SIG-M5 treated with dmso at 0.1 percent for 504 hours (cell line): ENCODE measurements around the gene RGS10.

Experiments
- DNase-seq: peaks from one replicate; lab custom pipeline; 2025; ENCODE audit not compliant: unreplicated experiment; lab: John Stamatoyannopoulos, UW

Gene RGS10

DNA sequence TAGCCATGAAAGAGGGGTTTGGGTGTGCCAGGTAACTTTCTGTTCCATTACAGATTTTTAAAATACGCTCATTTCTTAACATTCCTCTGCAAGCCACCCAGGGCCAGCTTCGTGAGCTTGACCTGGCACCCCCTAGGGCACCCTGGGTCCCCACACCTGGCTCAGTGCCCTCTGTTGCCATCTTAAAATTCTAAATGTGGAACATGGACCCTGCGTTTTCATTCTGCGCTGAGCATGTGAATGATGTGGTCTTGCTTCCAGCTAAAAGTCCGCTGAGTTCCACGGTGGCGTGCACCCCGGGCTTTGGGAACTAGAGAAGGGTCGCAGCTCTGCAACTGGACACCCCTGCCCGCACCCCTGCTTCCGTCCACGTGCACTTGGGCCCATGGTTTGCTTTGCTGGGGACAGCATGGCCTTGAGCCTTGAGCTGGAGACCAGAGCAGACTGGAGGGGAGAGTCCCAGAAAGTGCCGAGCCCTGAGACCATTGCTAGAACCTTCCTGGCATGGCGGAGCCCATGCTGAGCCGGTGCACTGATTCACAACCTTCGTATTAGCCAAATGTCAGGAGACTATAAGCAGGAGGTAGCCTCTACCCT, 91.1 kb downstream of the RGS10 start:
- DNase-seq: no peak

- no peak for DNase-seq
These were observed 91.8 kb downstream of the RGS10 start for GRCh38 chr10:119450606-119451299.
